Stimulated activated naive CD4-positive, alpha-beta T cell (primary cell): ENCODE data around the gene SMC5.
"Not testable (repeated sequence)": the region's sequence is repeated elsewhere in the genome, so short reads cannot be mapped to it uniquely, and the experiment has no call there.

ENCODE experiments used
- DNase-seq, 6 experiments: peaks; one replicate each; lab custom pipeline; 2025; lab: John Stamatoyannopoulos, UW

Gene SMC5

DNA sequence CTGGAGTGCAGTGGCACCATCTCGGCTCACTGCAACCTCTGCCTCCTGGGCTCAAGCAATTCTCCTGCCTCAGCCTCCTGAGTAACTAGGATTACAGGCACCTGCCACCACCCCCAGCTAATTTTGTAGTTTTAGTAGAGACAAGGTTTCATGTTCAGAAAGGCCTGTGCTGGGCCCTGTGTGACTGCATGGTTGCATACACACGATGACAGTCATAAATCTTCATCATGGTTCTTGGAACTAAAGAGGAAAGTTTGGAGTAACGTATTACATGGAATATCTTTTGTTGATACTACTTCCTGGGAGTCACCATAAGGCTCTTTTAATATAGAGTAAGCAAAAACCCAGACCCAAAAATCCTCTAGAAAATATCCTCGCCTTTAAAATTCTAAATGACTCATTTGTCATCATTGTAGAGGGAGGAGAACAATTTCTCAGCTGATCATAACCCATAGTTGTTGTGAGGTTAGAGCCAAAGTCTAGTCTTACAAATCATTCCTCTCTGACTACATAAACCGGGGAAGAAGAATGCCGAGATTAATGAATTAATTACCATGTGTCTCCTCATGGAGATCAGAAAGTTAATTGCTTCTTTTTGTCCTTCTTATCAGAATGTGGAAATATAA lies 108.6 kb downstream of the SMC5 start:
- no peak for DNase-seq

DNA sequence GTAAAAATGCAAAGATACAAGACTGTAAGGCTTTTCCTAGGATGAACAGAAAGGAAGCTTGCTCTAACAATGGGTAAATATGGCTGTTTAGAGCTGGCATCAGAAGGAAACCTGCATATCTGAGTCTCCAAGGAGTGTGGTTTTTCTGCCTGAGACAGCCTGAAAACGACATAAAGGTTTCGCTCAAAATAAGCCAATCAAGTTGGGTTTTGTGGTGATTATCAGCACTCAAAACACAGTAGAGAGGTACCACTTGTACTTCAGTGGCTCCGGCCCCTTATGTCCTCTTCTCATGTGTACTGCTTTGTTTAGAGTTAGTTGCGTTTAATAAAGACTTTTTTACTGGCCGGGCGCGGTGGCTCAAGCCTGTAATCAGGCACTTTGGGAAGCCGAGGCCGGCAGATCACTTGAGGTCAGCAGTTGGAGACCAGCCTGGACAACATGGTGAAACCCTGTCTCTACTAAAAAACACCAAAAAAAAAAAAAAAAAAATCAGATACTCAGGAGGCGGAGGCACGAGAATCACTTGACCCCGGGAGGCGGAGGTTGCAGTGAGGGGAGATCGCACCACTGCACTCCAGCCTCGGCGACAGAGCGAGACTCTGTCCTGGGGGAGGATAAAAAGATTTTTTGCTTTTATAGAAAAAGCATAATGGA lies 116.3 kb downstream of the SMC5 start:
- no peak for DNase-seq

DNA sequence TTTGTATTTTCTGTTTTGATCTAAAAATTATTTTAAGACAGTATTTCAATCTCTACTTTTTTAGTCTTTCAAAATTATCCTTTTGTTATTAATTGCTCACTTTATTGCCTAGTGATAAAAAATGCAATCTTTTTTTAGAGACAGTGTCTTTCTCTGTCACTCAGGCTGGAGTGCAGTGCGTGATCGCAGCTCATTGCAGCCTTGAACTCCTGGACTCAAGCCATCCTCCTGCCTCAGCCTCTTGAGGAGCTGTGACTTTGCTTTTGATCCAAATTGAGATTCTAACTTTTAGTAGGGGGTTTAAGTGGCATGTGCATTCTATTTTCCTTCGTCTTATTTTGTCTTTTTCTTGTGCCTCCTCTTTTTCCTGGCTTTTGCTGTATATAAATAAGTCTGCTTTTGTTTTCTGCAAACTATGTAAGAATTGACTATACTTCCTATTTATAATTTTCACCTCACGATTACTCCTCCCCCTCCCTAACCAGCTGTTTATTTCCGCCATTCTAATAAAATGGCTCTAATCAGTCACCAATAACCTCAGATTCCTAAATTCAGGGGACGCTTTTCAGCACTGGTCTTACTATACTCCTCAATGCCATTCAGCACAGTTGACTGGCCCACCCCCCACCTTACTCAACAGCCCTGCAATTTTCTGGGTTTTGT lies 123.4 kb downstream of the SMC5 start:
- DNase-seq = no peak

DNA sequence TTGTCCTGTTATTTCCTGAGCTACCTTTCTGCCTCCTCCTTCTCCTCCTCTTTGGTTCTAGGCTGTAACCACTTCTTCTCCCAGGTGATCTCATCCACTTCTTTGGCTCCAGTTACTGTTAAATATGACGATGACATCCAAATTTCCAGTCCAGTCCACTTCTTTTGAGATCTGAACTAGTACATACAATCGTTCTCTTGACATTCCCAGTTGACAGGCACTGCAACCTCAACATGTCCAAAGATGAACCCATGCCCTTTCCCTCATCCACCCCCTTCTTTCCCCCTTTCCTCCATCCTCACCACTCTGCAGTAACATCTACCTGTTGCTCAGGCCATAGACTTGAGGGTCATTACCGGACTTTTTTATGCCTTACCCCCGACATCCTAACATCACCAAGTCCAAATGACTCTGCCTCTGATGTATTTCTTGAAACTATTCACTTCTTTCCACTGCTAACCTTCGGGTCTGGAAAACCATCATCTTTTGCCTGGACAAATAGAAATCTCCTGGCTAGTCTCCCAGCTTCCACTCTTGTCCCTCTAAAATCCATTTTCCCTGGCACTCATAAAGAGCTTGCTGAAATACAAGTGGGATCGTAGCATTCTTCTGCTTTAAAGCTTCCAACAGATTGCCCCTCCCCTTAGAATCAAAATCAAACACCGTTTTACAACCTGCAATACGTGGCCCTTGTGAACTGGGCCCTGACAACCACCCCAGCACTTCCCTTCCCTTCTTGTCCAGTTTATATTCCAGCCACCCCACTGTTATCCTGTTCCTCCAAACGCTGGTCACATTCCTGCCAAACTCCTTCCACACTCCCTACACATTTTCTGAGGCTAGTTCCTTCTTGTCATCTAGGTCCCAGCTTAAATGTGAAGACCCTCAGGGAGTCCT lies 124.2 kb downstream of the SMC5 start:
- DNase-seq = no peak

DNA sequence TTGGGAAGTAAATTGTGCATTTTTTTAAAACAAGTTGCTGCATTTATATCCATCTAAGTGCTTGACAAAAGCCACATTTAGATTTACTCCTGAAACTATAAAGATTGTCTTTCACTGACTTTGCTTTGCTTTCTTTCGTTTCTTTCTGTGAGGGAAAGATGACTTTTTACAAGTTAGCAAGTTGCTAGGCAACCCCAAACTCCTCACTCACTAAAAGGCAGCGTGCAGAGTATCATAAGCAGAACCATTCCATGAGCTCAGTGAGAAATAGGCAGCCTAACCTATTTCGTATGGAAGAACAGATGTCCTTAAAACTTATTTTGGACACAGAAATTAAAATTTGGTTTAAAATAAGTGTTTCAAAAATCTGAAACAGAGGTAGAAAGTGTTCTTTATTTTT lies 126.6 kb downstream of the SMC5 start:
- DNase-seq = no peak

DNA sequence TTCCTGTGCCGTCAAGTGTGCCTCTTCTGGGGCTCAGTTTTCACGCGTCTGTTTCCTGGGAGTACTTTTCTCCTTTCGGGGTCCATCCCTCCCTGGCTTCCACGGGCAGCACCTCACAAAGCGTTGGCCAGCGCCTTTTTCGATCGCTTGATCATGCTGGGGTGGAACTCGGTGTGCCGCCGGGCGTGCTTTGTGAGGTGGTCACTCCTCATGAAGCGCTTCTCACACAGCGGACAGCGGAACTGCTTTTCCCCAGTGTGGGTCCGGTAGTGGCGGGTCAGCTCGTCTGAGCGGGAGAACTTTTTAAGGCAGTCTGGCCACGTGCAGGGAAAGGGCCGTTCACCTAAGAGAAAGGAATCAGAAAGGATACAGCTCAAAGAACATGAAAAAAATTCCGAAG lies 128.9 kb downstream of the SMC5 start:
- DNase-seq = no peak

DNA sequence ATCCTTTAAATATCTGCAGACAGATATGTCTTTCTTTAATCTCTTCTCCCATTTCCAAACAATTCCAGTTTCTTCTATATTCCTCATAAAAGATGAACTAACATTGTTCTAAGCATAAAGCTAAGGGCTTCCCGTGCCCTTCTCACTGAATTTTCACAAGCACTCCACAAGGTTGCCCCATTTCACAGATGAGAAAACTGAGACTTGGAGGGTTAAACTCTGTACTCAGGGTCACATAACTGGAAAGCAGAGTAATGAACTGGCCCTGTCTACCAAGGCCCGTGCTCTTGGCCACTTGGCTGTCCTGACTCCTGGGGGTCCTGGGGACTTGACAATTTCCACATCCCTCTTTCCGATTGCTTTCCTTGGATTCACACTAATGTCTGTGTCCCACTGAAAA lies 130.4 kb downstream of the SMC5 start:
- no peak for DNase-seq

DNA sequence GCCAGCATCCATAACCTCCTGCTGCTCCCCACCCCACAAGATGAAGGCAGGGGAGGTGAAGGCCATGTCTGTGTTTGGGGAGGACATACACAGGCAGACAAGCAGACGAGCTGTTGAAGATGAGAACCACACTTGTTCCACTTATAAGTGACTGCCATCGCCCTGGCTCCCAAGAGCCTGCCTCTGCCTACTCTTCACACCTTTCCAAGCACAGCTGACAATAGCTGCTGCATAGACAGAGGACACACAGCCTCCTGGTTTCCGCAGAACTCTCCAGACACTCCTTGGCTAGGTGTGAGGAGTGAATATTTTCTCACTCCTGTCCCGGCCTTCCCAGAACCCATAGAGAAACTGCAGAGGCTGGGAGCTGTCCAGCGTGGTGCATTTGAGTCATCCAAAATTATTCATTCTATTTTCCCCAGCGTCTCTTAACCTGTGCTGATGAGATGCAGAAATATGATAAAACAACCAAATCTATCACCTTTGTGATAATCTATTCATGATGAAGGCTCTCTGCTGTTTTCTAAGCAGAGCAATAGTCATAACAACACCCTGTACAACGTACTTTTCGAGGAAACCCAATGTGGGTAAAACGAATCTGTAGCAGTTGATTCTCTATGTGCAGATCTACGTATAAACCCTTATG lies 131.0 kb downstream of the SMC5 start:
- DNase-seq = no peak

DNA sequence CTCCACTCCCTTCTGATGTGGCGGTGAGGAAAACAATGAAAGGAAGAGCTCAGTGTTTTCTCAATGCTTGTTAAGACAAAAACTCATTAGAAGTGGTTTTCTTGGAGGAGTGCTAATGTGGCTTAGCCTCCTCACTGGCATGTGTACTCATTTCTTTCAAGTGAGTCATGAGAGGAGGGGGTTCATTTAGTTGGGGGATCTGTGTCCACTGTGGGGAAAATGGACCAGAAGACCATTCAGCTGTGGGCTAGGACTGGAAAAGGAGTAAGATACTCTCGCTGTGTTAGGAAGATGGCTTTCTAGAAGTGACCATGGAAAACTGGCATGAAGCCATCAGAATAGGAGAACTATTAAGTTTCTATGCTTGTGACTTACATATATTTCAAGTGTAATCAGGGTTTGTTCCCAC lies 132.2 kb downstream of the SMC5 start:
- DNase-seq = peak in 2 of 6 experiments; percentile 32 to 36

DNA sequence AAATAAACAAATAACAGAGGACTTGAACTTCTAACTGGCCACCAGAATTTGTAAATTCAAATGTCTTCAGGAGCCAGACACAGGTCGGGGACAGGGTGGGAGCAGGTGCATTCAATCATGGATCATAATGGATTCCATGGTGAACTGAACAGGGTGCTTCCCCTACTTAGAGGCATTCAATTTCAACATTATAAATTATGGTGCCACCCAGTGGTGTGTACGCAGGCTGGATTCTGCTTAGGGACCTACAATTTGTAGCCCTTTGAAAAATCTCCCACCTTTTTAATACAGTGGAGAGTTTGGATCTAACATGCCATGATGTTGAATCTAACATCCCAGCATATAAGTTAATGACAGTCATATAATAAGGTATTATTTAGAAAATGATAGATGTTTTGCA lies 133.4 kb downstream of the SMC5 start:
- no peak for DNase-seq

DNA sequence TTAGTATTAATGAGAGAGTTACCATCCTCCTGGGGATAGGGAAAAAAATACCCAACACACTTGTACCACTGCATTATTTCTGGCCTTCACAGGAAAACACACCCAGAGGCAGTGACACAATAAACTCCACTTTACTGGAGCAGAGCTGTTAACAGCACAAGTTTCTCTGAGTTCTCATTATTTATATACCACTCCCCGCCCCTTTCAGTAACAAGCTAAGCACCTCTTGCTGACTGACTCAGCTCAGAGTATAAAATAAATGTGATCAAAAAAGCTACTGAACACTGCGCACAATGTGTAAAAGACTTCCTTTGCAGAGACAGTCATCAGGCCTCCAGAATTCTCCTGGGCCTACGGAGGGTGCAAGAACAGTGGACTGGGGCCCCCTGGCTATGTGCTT lies 134.1 kb downstream of the SMC5 start:
- no peak for DNase-seq

DNA sequence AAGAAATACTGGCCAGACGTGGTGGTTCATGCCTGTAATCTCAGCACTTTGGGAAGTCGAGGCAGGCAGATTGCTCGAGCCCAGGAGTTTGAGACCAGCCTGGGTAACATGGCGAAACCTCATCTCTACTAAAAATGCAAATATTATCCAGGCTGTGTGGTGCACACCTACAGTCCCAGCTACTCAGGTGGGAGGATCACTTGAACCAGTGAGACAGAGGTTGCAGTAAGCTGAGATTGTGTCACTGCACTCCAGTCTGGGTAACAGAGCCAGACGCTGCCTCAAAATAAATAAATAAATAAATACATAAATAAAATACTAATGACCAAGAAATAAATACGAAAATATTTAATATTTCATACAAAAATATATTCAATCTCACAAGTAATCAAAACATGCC lies 136.9 kb downstream of the SMC5 start:
- no peak for DNase-seq

DNA sequence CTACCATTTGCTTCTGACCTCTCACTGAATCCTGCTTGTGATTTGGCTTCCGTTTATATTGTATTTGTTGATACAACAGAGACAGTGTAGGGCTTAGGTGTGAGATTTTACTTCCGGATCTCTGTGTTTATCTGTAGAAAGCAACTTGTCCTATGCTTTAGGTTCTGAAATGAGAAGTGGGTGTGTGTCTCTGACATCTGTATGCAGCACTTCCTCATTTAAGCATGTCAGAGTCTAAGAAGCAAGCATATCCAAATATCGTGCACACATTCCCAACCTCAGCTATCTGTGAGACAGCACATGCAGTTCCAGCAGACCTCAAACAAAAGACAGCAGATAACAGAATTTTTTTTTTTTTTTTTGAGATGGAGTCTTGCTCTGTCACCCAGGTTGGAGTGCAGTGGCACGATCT lies 139.4 kb downstream of the SMC5 start:
- peak in 3 of 6 experiments; percentile 37 to 55 (median 53) for DNase-seq

DNA sequence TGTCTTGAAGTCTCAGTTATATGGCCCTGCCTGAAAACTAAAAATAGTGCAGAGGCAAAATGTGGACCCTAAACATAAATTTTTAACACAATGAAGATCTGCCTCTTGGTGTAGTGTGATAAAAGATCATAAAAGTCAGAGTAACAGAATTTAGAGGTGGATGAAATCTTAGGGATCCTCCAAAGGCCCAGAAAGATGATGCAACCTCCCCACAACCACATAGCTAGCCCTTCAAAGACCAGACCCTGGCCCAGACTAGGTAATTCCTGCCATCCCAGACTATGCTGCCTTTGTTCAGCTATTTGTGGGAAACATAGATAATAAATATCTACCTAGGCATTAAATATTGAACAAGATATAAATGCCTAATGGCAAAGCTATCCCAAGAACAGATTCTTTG lies 140.4 kb downstream of the SMC5 start:
- no peak for DNase-seq

DNA sequence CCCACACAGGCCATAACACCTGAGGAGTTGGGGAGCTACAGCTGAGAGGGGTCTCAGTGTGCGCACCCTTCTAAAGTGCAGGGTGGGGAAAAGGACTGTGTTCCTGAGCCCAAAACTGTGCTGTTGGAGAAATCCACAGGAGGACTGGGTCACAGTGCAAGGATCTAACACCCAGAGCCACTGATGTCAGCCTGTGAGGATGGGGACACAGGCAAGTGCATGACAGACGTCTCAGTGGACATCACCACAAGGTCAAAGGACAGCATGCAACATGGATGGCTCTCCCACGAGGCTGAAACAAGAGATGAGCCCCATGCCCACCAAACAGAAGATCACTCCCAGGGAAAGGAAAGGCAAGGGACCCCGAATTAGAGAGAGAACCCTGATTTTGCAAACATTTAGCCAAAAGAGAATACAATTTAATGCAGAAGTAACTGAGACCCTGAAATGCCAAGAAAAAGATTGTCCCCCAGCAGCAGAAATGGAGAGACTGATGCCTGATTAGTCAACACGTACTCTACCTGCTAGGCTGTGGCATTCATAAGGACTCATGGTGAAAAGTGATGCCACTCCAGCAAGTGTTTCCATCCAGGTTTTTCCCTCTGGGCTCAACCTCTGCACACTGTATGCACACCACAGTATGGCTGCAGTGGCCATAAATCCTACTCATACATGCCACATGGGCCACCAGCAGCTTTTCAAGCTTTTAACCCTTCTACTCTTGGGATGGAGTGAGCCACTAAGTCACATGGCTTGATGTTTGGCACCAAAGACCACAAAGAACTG lies 141.5 kb downstream of the SMC5 start:
- DNase-seq = no peak

DNA sequence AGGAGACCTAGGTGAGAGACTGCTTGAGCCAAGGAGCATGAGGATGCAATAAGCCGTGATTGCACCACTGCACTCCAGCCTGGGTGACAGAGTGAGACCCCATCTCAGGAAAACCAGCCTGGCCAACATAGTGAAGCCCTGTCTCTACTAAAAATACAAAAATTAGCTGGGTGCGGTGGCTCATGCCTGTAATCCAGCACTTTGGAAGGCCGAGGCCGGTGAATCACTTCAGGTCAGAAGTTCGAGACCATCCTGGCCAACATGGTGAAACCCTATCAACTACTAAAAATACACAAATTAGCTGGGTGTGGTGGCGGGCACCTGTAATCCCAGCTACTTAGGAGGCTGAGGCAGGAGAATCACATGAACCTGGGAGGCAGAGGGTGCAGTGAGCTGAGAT lies 142.5 kb downstream of the SMC5 start:
- not testable (repeated sequence) for DNase-seq

DNA sequence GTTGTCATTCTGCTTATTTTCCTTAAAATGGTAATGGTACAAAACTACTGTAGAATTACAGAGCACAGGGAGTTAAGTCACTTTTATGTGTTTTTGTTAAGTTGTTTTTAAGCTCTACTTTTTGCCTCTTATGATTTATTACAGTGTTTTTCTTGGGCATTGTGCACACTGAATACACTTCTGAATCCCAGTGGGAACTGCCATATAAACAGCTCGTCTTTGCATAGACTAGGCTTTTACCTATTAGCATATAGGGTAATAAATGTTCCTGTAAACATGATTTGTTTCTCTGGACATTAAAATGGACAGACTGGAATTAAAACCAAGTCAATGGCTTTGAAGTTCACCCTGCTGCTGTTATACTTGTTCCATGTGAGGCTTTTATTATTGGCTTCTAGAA lies 143.4 kb downstream of the SMC5 start:
- DNase-seq = no peak

DNA sequence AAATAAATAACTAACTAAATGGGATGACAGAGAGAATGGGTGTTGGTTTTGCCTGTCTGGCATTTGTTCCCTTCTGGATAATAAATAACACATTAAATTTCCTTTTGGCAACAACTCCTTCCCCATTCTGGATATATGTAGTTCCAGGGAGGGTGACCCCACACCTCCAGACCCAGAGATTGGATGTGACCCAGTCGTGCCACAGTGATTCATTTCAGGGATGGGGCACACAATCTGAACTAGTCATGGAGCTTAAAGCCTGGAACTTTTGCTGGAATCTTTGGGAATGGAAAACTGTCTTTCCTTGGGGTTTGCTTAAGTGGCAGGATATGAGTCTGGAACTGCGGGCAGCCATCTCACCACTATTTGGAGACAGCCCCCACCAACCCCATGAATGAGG lies 144.4 kb downstream of the SMC5 start:
- no peak for DNase-seq

DNA sequence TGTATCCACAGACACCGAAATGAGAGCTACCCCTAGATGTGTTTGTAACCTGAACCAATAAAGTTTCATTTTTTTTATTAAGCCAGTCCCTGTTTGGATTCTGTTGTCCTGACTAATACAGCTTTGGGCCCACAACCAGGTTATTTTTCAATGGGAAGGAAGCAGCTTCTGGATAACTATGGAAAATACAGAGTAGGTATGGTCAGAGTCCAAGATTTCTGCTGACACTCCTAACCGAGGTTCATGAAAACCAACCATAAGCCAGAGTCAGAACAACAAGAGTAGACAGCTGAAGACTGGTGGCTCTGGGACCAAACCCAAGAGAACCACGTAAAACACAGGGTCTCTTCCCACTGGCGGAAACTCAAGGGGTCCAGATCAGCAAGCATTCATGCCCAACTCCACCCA lies 144.8 kb downstream of the SMC5 start:
- DNase-seq = no peak

DNA sequence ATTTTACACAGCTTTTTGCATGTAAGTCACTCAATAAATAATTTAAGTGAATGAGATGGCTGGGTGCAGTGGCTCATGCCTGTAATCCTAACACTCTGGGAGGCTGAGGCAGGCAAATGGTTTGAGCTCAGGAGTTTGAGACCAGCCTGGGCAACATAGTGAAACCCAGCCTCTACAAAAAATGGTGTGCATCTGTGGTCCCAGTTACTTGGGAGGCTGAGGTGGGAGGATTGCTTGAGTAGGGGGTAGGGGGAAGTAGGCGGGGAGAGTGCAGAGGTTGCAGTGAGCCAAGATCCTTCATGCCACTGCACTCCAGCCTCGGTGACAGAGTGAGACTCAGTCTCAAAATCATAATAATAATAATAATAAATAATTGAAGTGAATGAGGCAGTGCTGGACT lies 145.5 kb downstream of the SMC5 start:
- DNase-seq = no peak
